Left colon (tissue), 2 donors: Measurements from ENCODE around the gene CDH23. TPM values are rescaled to one million over a fixed set of nuclear protein-coding genes. Genes with fewer than 3 reads are reported as not detected.
A peak's percentile ranks its signal among the peaks of the same experiment; 100 is the strongest.

ENCODE experiments used
- ATAC-seq: fragments of 200-7000 bp; cut with Tn5 transposase; one replicate; pipeline ENCODE4 v1.9.1; 2020; ENCODE audit warnings: mild to moderate bottlenecking, moderate library complexity
- DNase-seq, 2 donors: peaks; one replicate each; pipeline ENCODE4 v3.0.0-alpha.2; 2020
- intact Hi-C, 2 donors: fragments of 100-400 bp; cut with DNase I in 1 of 2; cut with micrococcal nuclease in 1 of 2; formaldehyde crosslinking; loops; one replicate each; pipeline versions ENCODE4 v1.11.2 to v1.14.0; 2022; cut with DNase I, micrococcal nuclease
- total RNA-seq, 2 donors: library from RNA; stranded (reverse); fragmentation: NEBNext Ultra II Directional; extraction: Animal tissue kit (Norgen Biotek cat#: 25700); gene quantifications; one replicate each; pipeline ENCODE4 v1.2.1, GENCODE V29; 2021
- donor health status: DM: no; HTN: no; CAD: no.
- donor health status: DM: yes; HTN: yes; CAD: no.

The CDH23 gene
- total RNA-seq, 2 donors from 2014 or later: 2.2 to 2.5 TPM

DNA sequence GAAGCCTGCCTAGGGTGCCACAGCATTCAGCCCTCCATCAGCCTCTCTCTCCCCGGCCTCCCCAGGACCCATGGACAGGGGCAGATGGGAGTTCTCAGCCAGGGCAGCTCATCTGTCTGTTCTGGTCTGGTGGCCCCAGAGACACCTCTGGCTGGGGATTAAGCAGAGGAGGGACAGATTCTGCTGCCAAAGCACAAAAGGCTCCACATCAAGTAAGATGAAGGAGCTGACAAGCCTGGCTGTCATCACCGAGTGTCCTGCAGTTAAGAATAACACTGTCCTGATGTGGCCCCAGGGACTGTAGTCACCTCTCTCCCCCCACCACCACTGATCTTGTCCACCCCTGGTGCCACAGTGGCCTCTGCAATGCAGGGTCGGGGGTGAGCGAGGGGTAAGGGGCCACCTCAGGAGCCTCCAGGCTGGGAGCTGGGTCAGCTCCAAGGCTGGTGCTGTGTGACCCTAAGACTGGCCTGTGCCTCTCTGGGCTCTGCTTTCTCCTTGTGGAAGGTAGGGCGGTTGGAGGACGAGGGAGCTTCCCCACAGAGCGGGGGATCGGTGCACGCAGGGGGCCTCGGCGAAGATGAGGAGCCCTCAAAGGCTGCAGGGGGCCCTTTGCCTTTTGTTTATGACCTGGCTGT is 304.1 kb downstream of the CDH23 start:
- intact Hi-C loops: loop anchor here in 1 of 2 donors (10.0 kb wide), 1 partner anchor 376 kb away; no protein-coding TSS in a partner anchor
- ATAC-seq (no peak), DNase-seq (no peak)

DNA sequence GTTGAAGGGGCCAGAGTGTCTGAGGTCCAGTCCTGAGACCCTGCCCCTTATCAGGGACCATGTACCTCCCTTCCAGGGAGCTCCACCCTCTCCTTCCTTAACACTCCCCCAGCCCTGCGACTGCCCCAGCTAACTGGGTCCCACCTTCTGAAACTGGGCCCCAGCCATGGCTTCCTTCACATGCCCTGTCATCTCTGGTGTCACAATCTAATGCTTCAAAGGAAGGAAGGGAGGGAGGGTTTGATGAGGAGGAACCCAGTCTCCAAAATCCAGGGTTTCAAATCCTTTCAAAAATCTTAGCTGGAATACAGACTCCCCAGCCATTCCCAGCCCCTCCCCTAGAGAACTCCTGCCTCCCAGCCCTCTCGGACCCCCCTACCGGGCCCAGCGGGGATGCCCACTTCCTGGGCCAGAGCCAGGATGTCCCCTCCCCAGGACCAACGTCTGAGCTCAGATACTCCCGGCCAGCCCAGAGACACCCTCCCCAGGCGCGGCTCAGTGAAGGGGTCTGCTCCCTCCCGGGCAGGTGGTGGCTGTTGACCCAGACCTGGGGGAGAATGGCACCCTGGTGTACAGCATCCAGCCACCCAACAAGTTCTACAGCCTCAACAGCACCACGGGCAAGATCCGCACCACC is 304.9 kb downstream of the CDH23 start:
- no peak for ATAC-seq
- intact Hi-C loops: loop anchor here in 1 of 2 donors (10.0 kb wide), 1 partner anchor 377 kb away; no protein-coding TSS in a partner anchor
- DNase-seq: no peak

DNA sequence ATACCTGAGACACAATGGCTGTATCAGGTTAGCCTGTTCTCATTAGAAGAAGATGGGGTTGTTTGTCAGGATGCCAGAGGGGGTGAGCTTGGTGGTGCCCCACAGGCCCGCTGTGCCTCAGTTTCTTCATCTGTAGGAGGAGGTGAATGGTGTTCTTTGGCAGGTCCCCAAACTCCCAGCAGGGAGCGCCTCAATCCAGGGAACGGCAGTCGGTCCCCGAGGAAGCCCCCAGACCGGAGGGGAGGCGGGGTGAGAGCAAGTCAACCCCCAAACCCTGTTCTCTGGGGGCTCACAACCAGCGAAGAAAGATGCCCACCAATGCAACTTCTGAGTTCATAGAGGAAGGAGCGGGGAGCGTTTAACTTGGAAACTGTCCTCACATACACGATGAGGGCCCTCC is 306.9 kb downstream of the CDH23 start:
- DNase-seq (no peak), ATAC-seq (no peak)
- intact Hi-C loops: loop anchor here in 1 of 2 donors (10.0 kb wide), 1 partner anchor 379 kb away; no protein-coding TSS in a partner anchor

DNA sequence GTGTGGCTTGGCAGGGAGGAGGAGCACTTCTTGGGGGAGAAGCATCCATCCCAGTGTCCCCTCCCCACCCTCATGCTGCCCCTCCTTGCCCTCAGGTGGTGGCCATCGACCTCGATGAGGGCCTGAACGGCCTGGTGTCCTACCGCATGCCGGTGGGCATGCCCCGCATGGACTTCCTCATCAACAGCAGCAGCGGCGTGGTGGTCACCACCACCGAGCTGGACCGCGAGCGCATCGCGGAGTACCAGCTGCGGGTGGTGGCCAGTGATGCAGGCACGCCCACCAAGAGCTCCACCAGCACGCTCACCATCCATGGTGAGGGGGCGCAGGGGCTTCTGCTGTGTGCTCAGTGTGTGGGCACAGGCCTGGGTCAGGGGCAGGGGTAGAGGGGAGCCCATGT is 308.1 kb downstream of the CDH23 start:
- intact Hi-C loops: loop anchor here in 1 of 2 donors (5.0 to 10.0 kb wide), 2 partner anchors 328 to 380 kb away; no protein-coding TSS in a partner anchor
- DNase-seq (no peak), ATAC-seq (no peak)

DNA sequence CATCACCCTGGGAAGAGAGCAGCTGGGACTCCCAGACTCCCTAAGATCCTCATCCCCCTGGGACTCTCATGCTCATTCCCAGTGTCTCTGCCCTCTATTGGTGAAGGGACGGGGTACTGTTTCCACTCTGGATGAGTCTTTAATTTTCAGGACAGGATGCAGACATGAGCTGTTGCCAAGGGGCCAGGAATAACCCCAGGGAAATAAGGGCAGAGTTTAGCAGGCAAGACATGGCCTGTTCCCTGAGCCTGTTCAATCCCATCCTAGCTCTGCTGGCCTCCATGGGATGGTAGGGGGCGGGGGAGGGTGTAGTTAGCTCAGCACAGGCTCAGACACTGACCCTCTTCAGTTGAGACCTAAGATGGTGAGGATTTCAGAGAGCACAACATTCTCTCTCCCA is 308.9 kb downstream of the CDH23 start:
- DNase-seq: no peak
- ATAC-seq: no peak
- intact Hi-C loops: loop anchor here in 1 of 2 donors (5.0 to 10.0 kb wide), 2 partner anchors 328 to 381 kb away; no protein-coding TSS in a partner anchor

DNA sequence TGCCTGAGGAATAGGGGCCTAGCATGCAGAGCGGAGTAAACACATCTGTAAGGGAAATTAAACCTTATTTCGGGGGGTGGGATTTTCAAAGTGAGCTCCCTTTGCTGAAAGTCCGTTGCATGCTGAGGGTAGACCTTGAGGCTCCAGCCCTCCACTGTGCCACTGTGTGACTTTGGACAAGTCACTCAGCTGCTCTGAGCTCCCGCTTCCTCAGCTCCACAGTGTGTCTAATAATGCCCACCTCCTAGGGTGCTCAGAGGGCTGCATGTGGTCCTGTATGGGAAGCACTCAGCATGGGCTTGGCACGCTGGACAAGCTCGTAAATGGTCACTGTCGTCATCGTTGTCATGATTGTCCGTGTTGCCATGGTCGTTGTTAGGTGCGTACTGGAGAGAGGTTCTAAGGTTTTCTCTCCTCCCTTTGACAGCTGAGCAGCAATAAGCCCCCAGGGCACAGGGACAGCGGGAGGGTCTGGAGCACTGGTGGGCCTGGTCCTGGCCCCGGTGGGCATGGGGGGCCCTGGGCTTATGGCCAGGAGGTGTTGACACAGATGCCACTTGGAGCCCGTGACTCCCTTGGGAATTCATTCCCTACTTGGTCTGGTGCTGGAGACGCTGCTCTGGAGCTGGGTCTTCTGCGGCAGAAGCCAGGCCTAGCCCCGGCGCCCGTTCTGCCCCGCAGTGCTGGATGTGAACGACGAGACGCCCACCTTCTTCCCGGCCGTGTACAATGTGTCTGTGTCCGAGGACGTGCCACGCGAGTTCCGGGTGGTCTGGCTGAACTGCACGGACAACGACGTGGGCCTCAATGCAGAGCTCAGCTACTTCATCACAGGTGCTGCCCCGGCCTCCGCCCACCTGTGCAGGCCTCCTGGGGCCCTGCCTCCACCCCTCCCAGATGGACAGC is 309.7 kb downstream of the CDH23 start:
- ATAC-seq (no peak), DNase-seq (no peak)
- intact Hi-C loops: loop anchor here in 1 of 2 donors (5.0 to 10.0 kb wide), 2 partner anchors 329 to 382 kb away; no protein-coding TSS in a partner anchor

DNA sequence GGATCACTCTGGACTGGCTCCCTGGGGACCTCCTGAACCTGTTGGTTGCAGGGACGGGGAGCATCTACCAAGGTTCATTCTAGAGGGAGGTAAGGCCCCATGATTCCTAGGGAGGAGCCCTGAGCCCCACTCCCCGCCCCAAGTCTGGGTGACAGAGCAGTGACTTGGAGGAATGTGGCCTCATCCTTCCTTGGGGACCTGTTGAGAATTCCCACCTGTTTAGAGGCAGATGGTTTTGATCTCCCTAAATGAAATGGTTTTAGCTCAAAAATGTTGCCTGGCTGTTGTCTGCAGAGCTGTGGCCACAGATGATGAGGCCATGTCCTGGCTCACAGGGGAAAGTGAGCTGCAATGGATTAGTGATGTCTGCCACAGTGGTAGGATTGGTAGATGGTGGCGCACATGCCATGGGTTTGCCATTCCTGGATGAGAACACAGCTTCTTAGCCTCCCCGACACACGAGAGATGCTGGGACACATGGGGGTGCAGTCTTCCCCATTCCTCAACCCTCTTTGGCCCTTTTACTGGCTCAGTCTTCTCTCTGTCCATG is 310.6 kb downstream of the CDH23 start:
- ATAC-seq: no peak
- DNase-seq: no peak
- intact Hi-C loops: loop anchor here in 1 of 2 donors (5.0 to 10.0 kb wide), 2 partner anchors 330 to 383 kb away; no protein-coding TSS in a partner anchor

DNA sequence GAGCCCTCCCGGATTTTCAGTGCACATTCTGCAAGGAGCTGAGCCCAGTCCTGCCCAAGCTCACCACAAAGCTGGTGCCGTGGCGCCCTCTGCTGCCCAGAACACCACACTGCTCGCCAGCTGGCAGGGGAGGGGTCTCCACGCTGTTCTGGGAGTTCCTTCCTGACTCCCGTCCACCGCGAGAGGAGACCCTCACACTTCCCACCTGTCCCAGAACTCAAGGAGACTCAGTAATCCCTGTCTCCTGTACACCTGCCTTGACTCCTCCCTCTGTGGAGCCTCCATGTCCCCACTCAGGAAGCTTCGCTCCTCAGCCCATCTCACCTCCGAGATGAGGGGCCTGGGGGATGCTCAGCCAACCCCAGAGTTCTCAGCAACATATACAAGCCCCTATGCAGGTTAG is 311.6 kb downstream of the CDH23 start:
- DNase-seq: peak in 1 of 2 donors; percentile 74
- peak; percentile 73 for ATAC-seq
- intact Hi-C loops: loop anchor here in 1 of 2 donors (5.0 to 10.0 kb wide), 2 partner anchors 331 to 384 kb away; no protein-coding TSS in a partner anchor

DNA sequence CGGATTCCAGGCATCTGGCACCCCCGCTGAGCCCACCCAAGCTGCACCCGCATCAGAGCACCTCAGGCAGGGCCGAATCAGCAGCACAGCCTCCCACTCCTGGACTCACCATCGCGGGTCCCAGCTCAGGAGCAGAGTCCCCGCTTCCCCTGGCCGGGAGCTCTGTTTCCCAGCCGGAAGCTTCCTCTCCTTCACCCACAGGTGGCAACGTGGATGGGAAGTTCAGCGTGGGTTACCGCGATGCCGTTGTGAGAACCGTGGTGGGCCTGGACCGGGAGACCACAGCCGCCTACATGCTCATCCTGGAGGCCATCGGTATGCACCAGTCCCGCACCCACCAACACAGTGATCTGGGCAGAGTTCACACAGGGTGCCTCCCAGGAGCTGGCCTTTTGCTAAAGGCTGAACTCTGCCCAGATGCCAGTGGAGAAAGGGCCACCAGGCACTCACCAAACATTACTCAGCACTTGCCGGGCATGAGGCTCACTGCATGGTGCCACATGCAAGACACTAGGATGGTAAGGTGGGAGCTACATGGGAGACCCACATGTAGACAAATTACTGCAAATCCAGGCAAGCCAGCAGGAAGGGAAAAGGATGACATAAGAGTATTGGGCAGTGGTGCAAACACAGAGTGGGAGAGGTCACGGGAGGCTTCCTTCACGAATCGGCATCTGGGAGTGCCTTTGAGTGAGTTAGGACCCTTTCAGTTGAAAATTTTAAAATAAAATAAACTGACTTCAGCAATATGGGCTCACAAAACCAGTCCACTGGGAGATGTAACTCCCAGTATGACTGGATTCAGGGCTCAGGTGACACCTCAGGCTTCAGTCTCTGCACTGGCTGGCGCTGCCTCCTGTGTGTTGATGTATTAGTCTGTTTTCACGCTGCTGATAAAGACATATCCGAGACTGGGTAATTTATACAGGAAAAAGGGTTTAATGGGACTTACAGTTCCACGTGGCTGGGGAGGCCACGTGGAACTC is 312.5 kb downstream of the CDH23 start:
- peak; percentile 65 for ATAC-seq
- intact Hi-C loops: loop anchor here in 1 of 2 donors (5.0 to 10.0 kb wide), 2 partner anchors 332 to 384 kb away; no protein-coding TSS in a partner anchor
- DNase-seq: no peak

DNA sequence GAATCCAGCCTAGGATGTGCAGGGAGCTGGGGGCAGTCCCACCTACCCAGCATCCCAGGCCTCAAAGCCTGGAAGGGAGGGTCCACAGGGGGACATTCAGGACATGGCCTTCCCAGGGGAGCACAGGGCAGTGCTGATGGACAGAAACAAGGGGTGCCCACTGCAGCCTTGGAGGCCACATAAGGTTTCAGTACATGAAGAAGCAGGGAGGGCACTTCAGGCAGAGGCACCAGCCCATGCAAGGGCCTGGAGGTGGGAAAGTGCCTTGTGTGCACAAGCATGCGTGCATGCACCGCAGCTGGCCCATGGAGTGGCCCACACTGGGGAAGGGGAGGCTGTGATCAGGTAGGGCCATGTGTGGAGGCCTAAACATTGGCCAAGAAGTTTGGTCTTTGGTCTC is 313.8 kb downstream of the CDH23 start:
- DNase-seq: no peak
- intact Hi-C loops: loop anchor here in 1 of 2 donors (10.0 kb wide), 1 partner anchor 64 kb away; the partner anchor contains the start of gene VSIR
- ATAC-seq: no peak

DNA sequence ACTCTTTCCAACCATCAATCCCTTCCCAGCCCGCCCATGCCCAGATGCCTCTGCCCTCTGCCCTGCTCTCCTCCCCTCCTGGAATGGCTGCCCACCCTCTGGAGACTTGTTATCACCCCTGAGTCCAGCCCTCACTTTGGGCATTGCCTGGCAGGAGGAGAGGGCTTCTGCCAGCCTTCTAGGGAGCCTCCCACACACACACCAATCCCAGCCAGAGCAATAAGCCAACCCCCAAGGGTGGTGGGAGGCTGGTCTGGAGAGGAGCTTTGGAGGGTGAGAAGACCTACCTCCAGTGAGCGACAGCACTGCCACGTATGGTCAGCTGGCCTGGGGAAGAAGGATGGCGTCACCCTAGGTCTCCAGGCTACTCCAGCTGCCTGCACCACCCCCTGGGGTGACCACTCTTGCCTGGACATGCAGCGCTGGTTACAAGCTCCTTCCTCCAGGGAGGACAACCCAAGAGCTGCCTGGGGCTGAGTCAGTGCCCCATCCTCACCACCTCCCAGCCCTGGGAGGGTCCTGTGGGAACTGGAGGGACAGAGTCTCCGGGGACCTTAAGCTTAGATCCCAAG is 314.4 kb downstream of the CDH23 start:
- ATAC-seq (no peak), DNase-seq (no peak)
- intact Hi-C loops: loop anchor here in 1 of 2 donors (10.0 kb wide), 1 partner anchor 64 kb away; the partner anchor contains the start of gene VSIR

DNA sequence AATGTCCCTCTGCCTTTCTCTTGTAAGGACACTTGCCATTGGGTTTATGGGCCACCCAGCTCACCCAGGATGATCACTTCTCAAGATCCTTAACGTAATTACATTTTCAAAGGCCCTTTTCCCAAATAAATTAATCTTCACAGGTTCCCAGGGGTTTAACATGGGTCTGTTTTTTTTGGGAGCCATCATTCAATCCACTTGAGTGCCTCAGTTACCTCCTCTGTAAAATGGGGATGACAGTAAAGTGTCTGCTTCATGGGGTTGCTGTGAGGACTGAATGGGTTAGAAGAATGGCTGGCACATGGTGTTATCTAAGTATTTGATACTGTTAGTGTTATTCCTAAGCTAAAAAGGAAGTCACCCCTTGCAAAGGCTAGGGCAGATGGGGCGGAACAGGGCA is 315.4 kb downstream of the CDH23 start:
- DNase-seq: no peak
- no peak for ATAC-seq
- intact Hi-C loops: loop anchor here in 1 of 2 donors (10.0 kb wide), 1 partner anchor 63 kb away; the partner anchor contains the start of gene VSIR

DNA sequence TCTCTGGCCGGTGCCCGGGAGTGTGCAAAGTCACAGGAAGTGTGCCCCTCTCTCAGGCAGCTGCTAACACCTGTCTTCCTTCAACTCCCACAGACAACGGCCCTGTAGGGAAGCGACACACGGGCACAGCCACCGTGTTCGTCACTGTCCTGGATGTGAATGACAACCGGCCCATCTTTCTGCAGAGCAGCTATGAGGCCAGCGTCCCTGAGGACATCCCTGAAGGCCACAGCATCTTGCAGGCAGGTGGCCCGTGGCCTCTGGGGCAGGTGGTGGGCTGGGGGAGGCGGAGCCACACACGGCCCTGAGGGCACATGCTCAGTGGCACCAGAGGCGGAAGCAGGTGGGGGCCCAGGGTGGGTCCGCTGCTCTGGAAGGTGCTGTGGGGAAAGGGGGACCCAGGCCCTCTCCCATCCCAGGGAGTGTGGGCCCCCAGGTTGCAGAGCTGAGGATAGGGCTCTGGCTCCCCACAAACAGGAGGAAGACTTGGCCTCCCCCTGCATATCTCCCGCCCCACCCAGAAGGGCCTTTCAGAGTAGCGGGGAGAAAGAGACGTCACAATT is 315.9 kb downstream of the CDH23 start:
- ATAC-seq: no peak
- DNase-seq: no peak
- intact Hi-C loops: loop anchor here in 1 of 2 donors (10.0 kb wide), 1 partner anchor 62 kb away; the partner anchor contains the start of gene VSIR

DNA sequence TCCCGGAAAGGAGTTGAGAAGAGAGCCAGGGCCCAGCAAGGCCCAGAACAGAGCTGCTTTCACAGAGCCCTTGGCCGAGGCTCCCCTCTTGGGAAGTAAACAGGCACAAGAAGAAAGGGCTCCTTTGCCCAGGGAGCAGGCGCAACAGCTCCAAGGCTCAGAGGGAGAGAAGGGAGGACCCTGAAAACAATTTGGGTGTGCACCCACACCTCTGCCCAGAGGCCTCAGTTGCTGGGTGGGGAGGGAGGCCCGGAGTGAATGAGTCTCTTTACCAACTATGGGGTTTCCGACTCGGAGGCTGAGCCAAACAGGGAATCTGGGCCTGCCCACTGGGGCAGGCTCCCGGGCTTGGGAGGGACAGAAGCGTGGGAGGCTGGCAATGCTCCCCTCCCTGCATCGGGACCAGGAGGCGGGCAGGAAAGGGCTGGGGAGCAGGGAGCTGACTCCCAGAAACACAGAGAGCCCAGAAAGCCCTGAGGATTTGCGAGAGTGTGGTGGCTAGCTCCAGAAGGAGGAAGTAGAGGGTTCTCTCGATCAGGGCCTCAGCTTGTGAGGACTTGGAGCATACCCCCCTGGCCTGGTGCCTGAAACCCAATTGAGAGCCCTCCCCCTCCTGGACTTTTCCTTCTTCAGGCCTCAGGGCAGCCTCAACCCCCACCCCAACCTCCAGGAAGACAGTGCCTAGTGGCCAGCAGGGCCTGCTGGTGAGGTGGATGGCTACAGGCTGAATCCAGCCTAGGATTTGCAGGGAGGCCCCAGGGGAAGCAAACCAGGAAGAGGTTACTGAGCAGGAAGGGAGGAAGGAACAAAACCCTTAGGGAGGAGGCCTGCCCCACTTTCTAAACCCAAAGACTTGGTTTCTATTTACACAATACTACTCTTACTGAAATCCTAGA is 316.7 kb downstream of the CDH23 start:
- ATAC-seq: peak; percentile 67
- peak; percentile 57 to 83 for DNase-seq
- intact Hi-C loops: loop anchor here in 1 of 2 donors (10.0 kb wide), 1 partner anchor 61 kb away; the partner anchor contains the start of gene VSIR

DNA sequence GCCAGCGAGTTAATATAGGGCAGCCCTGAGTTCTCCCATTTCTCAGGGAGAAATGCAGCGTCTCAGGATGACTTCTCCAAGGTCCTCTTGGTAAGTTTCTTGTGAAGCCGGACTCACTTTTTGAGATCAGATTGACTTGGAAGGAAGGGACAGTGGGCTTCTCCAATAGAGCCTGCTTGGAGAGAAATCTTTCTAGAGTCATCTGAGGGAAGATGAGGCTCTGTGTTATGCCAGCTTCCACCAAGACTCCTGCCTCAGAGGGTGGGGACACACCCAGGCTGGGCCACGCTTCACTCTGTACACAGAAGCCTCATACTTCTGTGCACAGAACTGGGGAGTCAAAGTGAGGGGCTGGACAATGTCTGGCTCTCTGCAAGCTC is 317.3 kb downstream of the CDH23 start:
- DNase-seq (no peak), ATAC-seq (peak; percentile 58)
- intact Hi-C loops: loop anchor here in 1 of 2 donors (10.0 kb wide), 1 partner anchor 61 kb away; the partner anchor contains the start of gene VSIR
